HG03457 (cell line): Measurements from ENCODE around the gene VWA1.
"Not testable (repeated sequence)": the region's sequence is repeated elsewhere in the genome, so short reads cannot be mapped to it uniquely, and the experiment has no call there.

ENCODE experiments used
- ATAC-seq: cut with Tn5 transposase; IDR thresholded peaks from one replicate; pipeline ENCODE4 v1.9.1; 2021; ENCODE audit warnings: moderate number of reproducible peaks; ENCODE audit not compliant: unreplicated experiment

VWA1 gene

DNA sequence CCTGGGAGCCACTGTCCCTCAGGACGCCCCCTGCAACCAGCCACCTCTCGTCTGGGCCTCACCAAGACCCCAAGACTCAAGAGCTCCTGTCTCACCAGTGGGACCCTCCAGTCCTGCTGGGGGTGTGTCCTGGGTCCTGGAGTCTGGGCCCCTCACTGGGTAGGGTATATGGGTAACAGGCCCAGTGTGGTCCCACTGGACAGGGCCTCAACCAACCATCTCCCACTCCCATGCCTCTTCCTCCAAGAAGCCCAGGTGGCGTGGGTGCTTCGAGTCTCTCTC lies 725 bp upstream of the VWA1 start:
- ATAC-seq = no peak

DNA sequence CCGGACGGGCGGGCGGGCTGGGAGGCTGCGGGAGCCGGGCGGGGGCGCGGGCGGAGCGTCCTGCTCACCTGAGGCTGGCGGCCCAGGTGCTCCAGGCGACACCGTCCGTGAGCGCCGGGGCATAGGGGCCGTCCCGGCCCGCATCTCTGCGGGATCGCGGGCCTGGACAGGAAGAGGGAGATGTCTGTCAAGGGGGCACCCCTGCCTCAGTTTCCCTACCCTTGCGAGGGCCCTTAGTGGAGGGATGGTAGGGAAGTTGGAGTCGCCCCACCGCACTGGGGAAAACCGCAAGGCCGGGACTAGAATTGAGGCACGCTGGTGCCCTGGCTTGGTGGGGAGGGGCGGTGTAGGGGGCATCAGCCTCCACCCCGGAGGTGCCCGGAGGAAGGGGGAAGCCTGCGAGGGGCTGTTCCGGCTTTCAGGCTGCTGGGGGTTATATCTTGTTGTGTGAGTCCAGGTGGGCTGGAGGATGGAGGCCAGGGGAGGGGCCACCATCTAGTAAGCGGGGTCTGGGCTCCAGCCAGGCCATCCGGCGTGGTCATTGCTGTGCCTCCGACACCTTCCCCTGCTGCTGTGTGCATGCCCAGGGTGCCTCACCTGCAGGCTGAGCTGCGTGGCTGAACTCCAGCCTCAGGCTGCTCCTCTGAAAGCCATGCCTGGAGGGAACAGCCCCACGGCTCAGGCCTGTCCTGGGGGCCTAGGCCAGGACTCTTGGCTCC lies 580 bp downstream of the VWA1 start:
- no peak for ATAC-seq

DNA sequence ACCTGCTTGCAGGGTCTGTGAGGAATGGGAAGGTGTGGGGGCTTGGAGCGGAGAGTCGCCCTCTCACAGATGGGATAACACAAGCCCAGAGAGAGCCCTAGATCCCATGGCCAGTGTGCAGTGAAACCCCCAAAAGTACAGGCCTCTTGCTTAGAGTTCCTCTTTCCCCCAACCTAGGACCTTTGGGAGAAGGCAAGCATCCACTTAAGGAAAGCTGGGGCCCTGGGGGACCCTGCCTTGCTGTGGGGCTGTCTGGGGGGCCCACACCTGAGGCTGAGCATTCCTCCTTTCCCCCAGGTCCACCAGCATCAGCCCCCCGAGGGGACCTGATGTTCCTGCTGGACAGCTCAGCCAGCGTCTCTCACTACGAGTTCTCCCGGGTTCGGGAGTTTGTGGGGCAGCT lies 1.1 kb downstream of the VWA1 start:
- ATAC-seq = no peak

DNA sequence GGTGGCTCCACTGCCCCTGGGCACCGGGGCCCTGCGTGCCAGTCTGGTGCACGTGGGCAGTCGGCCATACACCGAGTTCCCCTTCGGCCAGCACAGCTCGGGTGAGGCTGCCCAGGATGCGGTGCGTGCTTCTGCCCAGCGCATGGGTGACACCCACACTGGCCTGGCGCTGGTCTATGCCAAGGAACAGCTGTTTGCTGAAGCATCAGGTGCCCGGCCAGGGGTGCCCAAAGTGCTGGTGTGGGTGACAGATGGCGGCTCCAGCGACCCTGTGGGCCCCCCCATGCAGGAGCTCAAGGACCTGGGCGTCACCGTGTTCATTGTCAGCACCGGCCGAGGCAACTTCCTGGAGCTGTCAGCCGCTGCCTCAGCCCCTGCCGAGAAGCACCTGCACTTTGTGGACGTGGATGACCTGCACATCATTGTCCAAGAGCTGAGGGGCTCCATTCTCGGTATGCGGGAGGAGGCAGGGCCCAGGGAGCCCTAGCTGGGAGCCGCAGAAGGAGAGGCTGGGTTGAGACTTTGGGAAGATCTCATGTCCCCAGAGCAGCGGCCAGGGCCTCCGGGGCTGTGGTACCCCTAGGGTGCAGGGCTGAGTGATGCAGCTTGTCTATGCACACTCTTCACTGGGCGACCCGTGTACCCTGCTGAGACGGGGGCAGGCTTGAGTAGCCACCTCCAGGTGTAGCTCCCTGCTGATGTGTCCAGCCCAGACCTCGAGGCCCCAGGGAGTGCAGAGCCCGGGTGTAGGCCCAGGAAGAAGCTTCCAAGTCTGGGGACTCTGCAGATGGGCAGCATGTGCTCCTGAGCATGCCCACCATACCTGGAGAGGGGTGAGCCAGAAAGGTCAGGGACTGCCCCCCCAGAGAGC lies 1.8 kb downstream of the VWA1 start:
- ATAC-seq = no peak

DNA sequence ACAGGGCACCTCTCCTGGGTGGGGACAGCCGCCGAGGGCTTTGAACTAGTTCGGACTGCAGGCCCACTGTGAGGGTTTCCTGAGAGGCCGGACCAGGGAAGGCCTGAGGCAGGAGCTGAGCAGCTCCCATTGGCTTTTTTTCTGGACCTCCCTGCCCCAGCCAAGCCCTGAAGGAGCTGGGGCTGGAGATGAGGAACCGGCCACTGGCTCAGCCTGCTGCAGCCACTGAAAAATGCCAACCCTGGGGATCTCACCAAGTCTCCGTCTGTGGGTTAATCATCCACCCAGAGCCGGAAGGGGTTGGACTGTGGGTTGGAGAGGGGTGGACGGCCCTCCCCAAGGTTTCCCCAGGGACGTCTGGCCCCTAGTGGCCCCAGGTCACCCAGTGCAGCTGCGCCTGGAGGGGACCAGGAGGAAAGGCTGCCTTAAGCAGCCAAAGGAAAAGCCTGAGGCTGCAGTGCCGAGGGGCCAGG lies 2.5 kb downstream of the VWA1 start:
- no peak for ATAC-seq

DNA sequence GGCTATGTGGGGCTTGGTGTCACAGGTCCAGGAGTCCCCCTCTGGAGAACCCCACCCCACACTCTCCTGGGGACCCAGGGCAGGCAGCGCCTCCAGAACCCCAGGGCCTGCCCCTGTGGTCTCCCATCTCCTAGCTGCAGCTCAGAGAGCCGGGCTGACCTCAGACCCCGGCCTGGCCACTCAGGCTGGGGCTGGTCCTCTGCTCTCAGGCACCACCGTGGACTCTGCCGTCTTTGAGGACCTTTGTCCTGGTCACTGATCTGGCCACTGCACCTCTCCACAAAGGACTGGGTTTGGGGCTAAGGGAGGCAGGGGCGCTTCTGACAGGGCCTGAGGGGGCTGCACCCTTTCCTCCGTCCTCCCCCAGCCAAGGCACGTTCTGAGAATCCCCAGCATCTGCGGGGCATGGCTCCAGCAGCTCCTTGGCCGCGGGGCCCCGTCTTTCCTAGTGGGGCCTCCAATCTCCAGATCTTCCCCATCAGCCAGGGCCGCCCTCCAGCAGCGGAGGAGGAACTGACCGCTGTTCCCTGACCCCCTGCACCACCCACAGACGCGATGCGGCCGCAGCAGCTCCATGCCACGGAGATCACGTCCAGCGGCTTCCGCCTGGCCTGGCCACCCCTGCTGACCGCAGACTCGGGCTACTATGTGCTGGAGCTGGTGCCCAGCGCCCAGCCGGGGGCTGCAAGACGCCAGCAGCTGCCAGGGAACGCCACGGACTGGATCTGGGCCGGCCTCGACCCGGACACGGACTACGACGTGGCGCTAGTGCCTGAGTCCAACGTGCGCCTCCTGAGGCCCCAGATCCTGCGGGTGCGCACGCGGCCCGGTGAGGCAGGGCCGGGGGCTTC lies 3.3 kb downstream of the VWA1 start:
- no peak for ATAC-seq

DNA sequence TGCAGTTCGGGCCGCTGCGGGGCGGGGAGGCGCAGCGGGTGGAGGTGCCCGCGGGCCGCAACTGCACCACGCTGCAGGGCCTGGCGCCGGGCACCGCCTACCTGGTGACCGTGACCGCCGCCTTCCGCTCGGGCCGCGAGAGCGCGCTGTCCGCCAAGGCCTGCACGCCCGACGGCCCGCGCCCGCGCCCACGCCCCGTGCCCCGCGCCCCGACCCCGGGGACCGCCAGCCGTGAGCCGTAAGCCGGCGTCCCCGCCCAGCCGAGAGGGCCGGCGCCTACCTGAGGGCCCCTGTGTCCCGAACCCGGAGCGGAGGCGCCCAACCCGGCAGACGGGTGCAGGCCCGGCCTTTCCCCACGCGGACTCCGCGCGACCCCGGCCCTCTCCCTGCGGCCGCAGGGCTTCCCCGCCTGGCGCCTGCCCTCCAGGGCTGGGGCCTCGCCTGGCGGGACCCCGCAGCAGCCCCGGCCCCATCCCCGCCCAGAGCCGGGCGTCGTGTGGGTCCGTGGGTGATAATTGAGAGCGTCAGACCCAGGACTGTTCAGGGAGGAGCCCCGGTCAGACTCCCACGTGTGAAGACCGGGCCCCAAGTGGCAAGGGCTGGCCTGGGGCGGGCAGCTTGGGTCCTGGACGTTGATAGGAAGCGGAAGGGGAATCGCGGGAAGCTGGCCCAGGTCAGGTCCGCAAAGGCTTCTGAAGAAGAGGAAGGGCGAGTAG lies 4.2 kb downstream of the VWA1 start:
- ATAC-seq = no peak

DNA sequence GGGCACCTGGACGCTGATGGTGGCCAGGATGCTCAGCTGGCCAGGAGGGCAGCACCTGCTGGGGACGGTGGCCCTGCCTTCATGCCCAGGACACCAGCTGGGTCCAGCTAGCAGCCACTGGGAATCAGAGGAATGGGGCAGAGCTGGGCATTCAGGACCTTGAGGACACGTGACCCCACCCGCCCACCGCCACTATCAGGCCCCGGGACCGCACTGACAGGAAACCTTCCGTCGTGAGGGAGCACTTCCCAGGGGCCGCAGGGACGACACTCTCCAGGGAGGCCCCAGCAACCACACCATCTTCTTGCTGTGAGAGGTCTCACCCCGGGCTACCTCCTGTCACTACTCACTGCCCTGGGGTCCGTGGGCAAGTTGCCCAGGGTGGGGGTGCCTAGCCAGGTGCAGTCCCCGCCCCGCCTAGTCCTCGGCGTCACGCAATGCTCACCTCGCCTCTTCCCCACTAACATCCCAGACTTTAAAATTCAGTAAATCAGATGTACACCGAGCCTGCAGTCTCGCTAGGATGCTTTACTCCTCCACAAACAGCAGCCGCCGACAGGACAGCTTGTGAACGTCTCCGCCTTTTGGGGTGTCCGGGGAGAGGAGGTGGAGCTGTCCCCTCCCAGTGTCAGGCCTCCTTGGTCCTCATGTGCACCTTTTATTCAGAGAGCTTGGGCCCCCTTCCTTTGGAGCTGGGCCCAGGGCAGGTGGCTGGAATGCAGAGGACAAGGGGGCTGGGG lies 4.9 kb downstream of the VWA1 start:
- no peak for ATAC-seq

DNA sequence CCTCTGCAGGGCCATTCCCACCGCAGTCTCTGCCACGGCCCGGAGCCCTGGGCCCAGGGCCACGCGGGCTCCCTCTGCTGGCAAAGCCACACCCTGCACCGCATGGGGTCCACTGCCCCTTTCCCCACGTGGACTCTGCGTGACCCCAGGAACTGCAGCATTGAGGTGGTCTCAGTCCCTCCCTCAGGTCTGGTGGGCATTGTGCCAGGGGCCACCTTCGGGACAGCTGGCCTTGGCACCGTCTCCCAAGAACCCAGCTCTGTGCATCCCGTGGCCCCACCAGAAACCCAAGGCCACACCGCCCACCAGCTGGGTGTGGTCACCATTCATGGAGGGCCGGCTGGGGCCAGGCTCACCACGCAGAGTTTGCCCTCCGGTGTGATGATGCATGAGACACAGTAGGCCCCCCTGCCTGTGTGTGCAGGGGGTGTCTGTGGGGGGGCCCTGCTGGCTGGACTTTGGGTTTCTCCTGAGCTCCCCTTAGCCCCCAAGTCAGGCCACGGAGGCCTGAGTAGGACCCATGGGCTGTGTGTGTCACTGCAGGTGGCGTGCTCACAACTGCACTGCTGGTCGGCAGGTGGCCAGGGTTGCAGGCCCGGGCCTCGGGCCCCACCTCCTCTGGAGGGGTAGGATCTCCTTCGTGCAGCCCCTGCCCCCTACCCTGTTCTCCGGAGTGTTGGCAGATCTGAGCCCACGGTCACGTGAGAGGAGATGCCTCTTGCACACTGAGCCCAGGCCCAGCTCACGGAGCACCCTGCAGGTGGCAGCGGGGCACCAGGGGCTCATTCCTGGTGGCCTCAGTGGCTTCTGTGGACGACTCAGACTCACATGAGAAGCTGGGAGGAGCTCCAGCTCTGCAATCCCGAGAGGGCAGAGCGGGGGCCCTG lies 5.8 kb downstream of the VWA1 start:
- ATAC-seq = no peak

DNA sequence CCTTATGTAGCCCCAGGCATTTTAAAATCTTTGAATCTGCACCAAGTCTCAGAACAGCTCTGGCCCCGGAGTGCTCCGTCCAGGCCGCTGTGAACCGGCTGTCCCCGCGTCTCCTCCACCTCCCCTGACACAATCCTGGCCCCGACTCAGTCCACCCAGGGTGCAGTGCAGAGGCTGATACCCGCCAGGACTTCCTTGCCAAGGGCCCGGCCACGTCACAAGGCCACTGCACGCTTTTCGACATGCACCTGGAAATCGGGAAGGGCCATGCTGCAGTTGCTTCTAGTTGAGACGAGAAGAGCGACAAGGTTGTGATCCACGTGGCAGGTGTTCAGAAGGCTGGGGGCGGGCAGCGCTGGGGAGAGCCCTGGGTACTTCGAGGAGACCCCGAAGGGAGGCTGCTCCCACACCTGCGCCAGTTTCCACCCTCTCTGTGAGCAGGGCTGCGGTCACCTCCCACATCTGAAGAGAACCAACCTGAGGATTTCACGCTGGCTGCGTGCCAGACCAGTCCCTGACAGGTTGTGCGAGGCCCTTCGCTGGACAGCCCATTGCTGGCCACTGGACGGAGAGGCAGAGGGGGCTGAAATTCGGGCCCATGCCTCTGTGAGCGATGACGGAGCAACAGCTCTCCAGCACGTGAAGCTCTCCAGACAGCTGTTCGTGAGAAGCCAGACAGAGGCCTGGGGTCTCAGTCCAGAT lies 6.7 kb downstream of the VWA1 start:
- ATAC-seq = no peak

DNA sequence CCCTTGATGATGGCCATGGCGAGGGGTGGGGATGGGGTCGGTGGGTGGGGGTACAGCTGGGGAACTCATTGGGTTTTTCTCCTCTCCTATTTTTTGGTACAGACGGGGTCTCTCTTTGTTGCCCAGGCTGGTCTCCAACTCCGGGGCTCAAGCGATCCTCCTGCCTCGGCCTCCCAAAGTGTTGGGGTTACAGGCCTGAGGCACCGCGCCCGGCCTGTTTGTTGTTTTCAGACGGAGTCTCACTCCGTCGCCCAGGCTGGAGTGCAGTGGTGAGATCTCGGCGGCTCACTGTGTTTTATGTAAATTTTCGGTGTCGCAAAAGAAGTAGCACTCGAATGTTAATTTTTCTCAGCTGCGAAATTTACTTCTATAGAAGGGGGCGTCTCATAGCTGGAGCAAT lies 11.1 kb downstream of the VWA1 start:
- not testable (repeated sequence) for ATAC-seq

DNA sequence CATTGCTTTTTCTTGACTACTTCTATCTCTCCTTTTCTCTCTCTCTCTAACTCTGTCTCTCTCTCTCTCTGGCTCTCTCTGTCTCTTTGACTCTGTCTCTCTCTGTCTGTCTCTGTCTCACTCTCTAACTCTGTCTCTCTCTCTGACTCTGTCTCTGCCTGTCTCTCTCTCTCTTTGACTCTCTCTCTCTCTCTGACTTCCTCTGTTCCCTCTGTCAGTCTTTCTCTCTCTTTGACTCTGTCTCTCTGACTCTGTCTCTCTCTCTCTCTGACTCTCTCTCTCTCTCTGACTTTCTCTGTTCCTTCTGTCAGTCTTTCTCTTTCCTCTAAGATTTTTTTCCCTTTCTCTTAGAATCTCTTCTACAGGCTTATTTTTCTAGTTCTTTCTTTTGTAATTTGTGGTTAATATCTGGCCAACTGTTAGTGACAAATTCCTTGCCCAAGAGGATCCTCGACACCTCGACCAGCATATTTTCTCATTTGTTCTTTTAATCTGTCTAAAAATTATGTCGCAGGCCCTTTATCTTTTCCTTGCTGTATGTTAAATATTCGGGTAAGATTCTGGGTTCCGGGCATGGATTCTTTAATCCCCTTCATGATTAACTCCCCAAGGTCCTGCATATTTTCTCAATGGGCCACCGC lies 13.7 kb downstream of the VWA1 start, which contains the start of gene ATAD3C:
Gene ATAD3C, plus strand, starts transcription at position 591 of the 641 bp plus-strand sequence. CDS start 995 bp downstream, outside the sequence.
- ATAC-seq = no peak

DNA sequence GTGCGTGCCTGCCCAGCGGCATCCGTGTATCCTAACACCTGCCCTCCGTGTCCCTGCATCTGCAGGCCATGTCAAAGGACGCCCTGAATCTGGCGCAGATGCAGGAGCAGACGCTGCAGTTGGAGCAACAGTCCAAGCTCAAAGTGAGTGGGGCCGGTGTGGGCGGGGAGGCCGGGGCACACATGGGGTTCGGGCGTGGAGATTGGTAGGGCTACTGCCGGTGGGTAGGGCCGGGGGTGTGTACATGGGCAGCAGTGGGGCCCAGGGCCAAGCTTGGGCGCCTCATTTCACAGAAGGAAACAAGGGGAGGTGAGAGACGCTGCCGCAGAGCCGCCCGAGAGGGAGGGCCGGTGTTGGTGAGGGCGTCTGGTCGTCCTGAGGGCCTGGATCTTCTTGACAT lies 15.1 kb downstream of the VWA1 start:
- ATAC-seq = not testable (repeated sequence)

DNA sequence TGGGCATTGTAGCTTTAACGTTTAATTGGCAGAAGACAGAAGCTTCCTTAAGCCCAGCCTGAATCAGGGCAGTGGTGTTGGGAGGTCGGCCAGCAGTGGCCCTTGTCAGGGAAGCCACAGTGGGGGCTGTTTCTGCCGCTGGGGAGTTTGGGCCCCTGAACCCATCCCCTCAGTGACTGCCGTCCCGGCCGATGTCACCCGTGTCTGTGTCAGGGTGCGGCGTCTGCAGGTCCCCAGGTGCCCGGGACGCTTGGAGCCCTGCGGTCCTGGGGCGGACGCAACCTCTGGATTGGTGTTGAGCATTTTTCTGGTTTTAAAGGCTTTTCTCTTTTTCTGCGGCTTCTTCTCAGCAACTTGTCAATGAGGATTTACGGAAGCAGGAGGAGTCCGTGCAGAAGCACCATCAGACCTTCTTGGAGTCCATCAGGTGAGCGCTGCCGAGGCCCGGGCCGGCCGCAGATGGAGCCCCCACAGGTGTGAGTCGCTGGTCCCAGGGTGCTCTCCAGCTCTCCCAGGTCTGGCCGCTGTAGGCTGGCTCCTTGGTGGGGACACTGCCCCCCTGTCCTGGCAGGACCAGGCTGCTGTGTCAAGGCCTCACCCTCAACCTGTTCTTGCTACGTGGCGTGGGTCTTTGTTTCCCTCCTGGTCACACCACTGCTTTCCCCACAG lies 16.3 kb downstream of the VWA1 start:
- no peak for ATAC-seq

DNA sequence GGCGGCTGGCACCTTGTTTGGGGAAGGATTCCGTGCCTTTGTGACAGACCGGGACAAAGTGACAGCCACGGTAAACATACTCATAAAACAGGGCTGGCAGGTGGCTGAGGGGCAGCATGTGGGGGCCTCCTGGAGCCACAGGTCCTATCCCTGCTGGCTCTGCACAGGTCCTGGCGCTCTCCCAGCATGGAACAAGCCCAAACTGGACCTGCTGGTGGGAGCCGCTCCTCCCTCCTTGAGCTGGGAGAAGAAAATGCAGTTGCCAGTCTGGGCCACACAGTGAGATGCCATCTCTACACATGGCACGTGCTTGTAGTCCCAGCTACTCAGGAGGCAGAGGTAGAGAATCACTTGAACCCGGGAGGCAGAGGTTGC lies 16.9 kb downstream of the VWA1 start:
- ATAC-seq = not testable (repeated sequence)

DNA sequence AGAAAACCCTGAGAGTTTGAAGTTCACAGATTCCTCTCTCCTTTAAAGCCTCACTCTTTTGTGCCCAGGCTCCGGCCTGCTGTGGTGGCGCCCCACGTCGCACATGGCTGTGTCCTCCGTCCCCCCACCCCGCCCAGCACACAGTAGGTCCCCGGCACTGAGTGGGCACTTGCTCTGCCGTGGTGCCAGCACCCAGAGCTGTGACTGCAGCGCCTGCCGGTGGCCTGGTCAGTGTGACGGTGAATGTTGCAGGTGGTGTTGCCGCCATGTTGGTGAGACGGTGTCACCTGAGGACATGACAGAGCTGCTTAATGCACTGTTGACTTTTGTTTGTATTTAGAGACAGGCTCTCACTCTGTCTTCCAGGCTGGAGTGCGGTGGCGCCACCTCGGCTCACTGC lies 17.4 kb downstream of the VWA1 start:
- no peak for ATAC-seq

DNA sequence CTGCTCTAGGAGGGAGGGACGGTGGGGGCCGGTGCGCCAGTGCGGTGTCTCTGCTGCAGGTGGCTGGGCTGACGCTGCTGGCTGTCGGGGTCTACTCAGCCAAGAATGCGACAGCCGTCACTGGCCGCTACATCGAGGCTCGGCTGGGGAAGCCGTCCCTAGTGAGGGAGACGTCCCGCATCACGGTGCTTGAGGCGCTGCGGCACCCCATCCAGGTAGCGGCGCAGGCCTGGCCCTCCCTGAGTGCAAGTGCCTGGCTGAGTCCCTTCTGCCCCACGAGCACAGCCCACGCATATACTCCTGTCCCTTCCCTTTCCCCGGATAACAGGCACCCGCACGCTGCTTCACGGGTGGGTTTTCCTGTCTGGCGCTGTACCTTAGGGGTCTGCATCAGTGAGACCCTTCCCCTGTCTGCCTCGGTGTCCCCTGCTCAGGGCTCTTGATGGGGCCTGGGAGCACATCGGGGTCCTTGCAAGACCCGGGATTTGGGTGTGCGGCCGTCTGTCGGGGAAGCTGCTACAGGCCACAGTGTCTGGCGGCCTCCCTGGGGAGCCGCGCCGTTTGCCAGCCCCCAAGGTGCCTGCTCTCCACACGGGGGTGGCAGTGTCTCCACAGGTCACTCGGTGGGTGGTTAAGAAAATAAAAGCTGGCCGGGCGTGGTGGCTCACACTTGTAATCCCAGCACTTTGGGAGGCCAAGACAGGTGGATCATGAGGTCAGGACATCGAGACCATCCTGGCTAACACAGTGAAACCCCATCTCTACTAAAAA lies 19.0 kb downstream of the VWA1 start:
- ATAC-seq = not testable (repeated sequence)
